HCT116 (cell line): ENCODE data around the gene CIITA. TPM values are rescaled to one million over a fixed set of nuclear protein-coding genes. Genes with fewer than 3 reads are reported as not detected.

Experiments
- ATAC-seq: fragments of 200-7000 bp; cut with Tn5 transposase; 2 replicates; pipeline ENCODE4 v1.9.1; 2020; ENCODE audit warnings: mild to moderate bottlenecking, moderate library complexity
- BruUV-seq: library from RNA; stranded (reverse); fragments of 400-500 nt; replicated peaks from 2 replicates; lab custom pipeline; 2021; lab: Mats Ljungman, UMichigan
- CTCF ChIA-PET: fragments of 300-600 bp; sonication (Branson Sonifier 250); formaldehyde crosslinking; loops from one replicate; lab custom pipeline; 2021; ENCODE audit warnings: antibody characterized with exemption; lab: Charles Lee
- POLR2A ChIA-PET: fragments of 300-600, 350-600 bp; sonication (Branson Sonifier 250); formaldehyde crosslinking; loops from one replicate; lab custom pipeline; 2021; ENCODE audit warnings: antibody characterized with exemption; lab: Charles Lee
- RAD21 ChIA-PET, 2 experiments: fragments of 300-600 bp; sonication (Branson Sonifier 250); formaldehyde crosslinking; loops; one replicate each; lab custom pipeline; 2023; ENCODE audit warnings: low total read pairs in 2 of 2; ENCODE audit not compliant: uncharacterized antibody in 2 of 2, unreplicated experiment in 2 of 2, low non-redundant PET in 1 of 2; lab: Charles Lee
- DNase-seq: peaks from one replicate; pipeline ENCODE4 v3.0.0-alpha.2; 2010; ENCODE audit warnings: low read depth, low spot score
- H2AFZ ChIP-seq: fragments of 200-600 bp; shearing (Covaris generic), sonication (generic); 2 replicates; pipeline ENCODE4 v1.6.1; 2017; ENCODE audit warnings: low read depth, mixed run types, mixed read lengths, antibody characterized with exemption, low read length; ENCODE audit not compliant: poor library complexity, severe bottlenecking
- H3K27ac ChIP-seq: 2 replicates; pipeline ENCODE4 v1.5.1; 2012; ENCODE audit warnings: low read depth, low read length
- H3K27me3 ChIP-seq: fragments of 200-600 bp; sonication (generic); 2 replicates; pipeline ENCODE4 v1.6.1; 2016; ENCODE audit warnings: mixed run types, low read length, mixed read lengths; ENCODE audit not compliant: insufficient read depth
- H3K36me3 ChIP-seq, 2 experiments: fragments of 200-500 bp in 1 of 2; fragments of 200-600 bp in 1 of 2; sonication (Bioruptor generic) in 1 of 2; sonication (generic) in 1 of 2; 2 replicates each; pipeline versions ENCODE4 v1.5.1 to v1.6.1; 2014 to 2016; ENCODE audit warnings: low read length in 2 of 2, inconsistent platforms in 1 of 2, mixed read lengths in 1 of 2, mixed run types in 1 of 2; ENCODE audit not compliant: insufficient read depth in 2 of 2, control insufficient read depth in 1 of 2
- H3K4me1 ChIP-seq, 2 experiments: fragments of 200-600 bp in 1 of 2; sonication (generic) in 1 of 2; 2 replicates each; pipeline versions ENCODE4 v1.5.1 to v1.6.1; 2012 to 2017; ENCODE audit warnings: low read length in 2 of 2, inconsistent platforms in 1 of 2, mild to moderate bottlenecking in 1 of 2, mixed read lengths in 1 of 2, mixed run types in 1 of 2, moderate library complexity in 1 of 2; ENCODE audit not compliant: insufficient read depth in 2 of 2, control insufficient read depth in 1 of 2
- H3K4me2 ChIP-seq: fragments of 200-600 bp; sonication (generic); 2 replicates; pipeline ENCODE4 v1.6.1; 2017; ENCODE audit warnings: mixed run types, low read length, mixed read lengths
- H3K4me3 ChIP-seq, 2 experiments: fragments of 200-600 bp in 1 of 2; sonication (generic) in 1 of 2; replicated peaks in 1 of 2; 2 replicates each; pipeline ENCODE4 v1.5.1; 2011 to 2016; ENCODE audit warnings: low read length in 2 of 2, control low read depth in 1 of 2, low read depth in 1 of 2, mild to moderate bottlenecking in 1 of 2, mixed read lengths in 1 of 2, mixed run types in 1 of 2
- H3K79me2 ChIP-seq: fragments of 200-600 bp; sonication (generic); 2 replicates; pipeline ENCODE4 v1.6.1; 2017; ENCODE audit warnings: mild to moderate bottlenecking, mixed run types, low read length, moderate library complexity, mixed read lengths; ENCODE audit not compliant: insufficient read depth
- H3K9ac ChIP-seq: fragments of 200-600 bp; sonication (generic); 2 replicates; pipeline ENCODE4 v1.6.1; 2016; ENCODE audit warnings: low read length, mixed read lengths
- H3K9me2 ChIP-seq: fragments of 200-600 bp; sonication (generic), shearing (Covaris generic); 2 replicates; pipeline ENCODE4 v1.6.1; 2017; ENCODE audit warnings: mixed run types, mild to moderate bottlenecking, moderate library complexity; ENCODE audit not compliant: insufficient read depth
- H3K9me3 ChIP-seq, 2 experiments: fragments of 200-500 bp in 1 of 2; fragments of 200-600 bp in 1 of 2; sonication (Bioruptor generic) in 1 of 2; sonication (generic) in 1 of 2; 2 replicates each; pipeline ENCODE4 v1.6.1; 2014 to 2017; ENCODE audit warnings: low read length in 2 of 2, mixed read lengths in 2 of 2, inconsistent platforms in 1 of 2, low read depth in 1 of 2, mild to moderate bottlenecking in 1 of 2, mixed run types in 1 of 2, moderate library complexity in 1 of 2; ENCODE audit not compliant: control insufficient read depth in 1 of 2, insufficient read depth in 1 of 2
- H4K20me1 ChIP-seq: fragments of 200-600 bp; sonication (generic), shearing (Covaris generic); 2 replicates; pipeline ENCODE4 v1.6.1; 2017; ENCODE audit warnings: mixed run types, mild to moderate bottlenecking, moderate library complexity; ENCODE audit not compliant: insufficient read depth
- CBX3 ChIP-seq: IDR thresholded peaks from 2 replicates; pipeline ENCODE4 v1.6.1; 2012; ENCODE audit warnings: low read depth
- CEBPB ChIP-seq: IDR thresholded peaks from 2 replicates; pipeline ENCODE4 v1.6.1; 2012; ENCODE audit warnings: low read depth
- EGR1 ChIP-seq: IDR thresholded peaks from 2 replicates; pipeline ENCODE4 v1.6.1; 2012; ENCODE audit warnings: low read depth
- ELF1 ChIP-seq: IDR thresholded peaks from 2 replicates; pipeline ENCODE4 v1.6.1; 2012; ENCODE audit warnings: low read depth, borderline replicate concordance
- EZH2 ChIP-seq: fragments of 200-600 bp; sonication (generic); IDR thresholded peaks from 2 replicates; pipeline ENCODE4 v1.6.1; 2017; ENCODE audit warnings: antibody characterized with exemption, mixed run types
- EZH2phosphoT487 ChIP-seq: fragments of 200-600 bp; IDR thresholded peaks from 2 replicates; pipeline ENCODE4 v1.6.1; 2018; ENCODE audit warnings: antibody characterized with exemption, borderline replicate concordance
- FOSL1 ChIP-seq: IDR thresholded peaks from 2 replicates; pipeline ENCODE4 v1.6.1; 2012; ENCODE audit warnings: low read depth
- JUND ChIP-seq: IDR thresholded peaks from 2 replicates; pipeline ENCODE4 v1.6.1; 2012
- POLR2AphosphoS5 ChIP-seq: IDR thresholded peaks from 2 replicates; pipeline ENCODE4 v1.6.1; 2011; ENCODE audit warnings: mild to moderate bottlenecking, low read depth, low read length, moderate library complexity
- RAD21 ChIP-seq: IDR thresholded peaks from 2 replicates; pipeline ENCODE4 v1.6.1; 2012; ENCODE audit warnings: low read depth, mild to moderate bottlenecking
- SP1 ChIP-seq: IDR thresholded peaks from 2 replicates; pipeline ENCODE4 v1.6.1; 2012; ENCODE audit warnings: low read depth
- SRF ChIP-seq: IDR thresholded peaks from 2 replicates; pipeline ENCODE4 v1.6.1; 2012; ENCODE audit warnings: low read depth
- TCF7L2 ChIP-seq: IDR thresholded peaks from 2 replicates; pipeline ENCODE4 v1.7.0; 2011; ENCODE audit warnings: borderline replicate concordance, inconsistent platforms; ENCODE audit not compliant: insufficient read depth, insufficient read length; ENCODE audit errors: extremely low read depth
- YY1 ChIP-seq: IDR thresholded peaks from 2 replicates; pipeline ENCODE4 v1.6.1; 2011; ENCODE audit warnings: low read length, low read depth, moderate library complexity, mild to moderate bottlenecking; ENCODE audit not compliant: insufficient replicate concordance; ENCODE audit errors: extremely low read depth
- ZNF274 ChIP-seq: fragments of 200-500 bp; sonication (Bioruptor generic); IDR thresholded peaks from 2 replicates; pipeline ENCODE4 v1.6.1; 2014; ENCODE audit warnings: mild to moderate bottlenecking, low read depth, low read length, inconsistent platforms
- intact Hi-C: fragments of 100-400 bp; cut with micrococcal nuclease; formaldehyde crosslinking; loops from 2 replicates; pipeline ENCODE4 v1.10.0; 2022
- total RNA-seq: library from RNA; stranded (reverse); gene quantifications from one replicate; pipeline ENCODE4 v1.2.1, GENCODE V29; 2021; ENCODE audit not compliant: unreplicated experiment
- TF ChIP-seq, protein P1 (sequence below): IDR thresholded peaks from 2 replicates; pipeline ENCODE4 v1.6.1; 2012
- TF ChIP-seq, protein P2 (sequence below): IDR thresholded peaks from 2 replicates; pipeline ENCODE4 v1.6.1; 2011; ENCODE audit warnings: mild to moderate bottlenecking, low read length, moderate library complexity; ENCODE audit not compliant: insufficient replicate concordance; ENCODE audit errors: extremely low read depth
- TF ChIP-seq, protein P3 (sequence below): IDR thresholded peaks from 2 replicates; pipeline ENCODE4 v1.6.1; 2012; ENCODE audit warnings: low read depth

Gene CIITA
- total RNA-seq, 1 experiment from 2014 or later: 0.25 TPM

DNA sequence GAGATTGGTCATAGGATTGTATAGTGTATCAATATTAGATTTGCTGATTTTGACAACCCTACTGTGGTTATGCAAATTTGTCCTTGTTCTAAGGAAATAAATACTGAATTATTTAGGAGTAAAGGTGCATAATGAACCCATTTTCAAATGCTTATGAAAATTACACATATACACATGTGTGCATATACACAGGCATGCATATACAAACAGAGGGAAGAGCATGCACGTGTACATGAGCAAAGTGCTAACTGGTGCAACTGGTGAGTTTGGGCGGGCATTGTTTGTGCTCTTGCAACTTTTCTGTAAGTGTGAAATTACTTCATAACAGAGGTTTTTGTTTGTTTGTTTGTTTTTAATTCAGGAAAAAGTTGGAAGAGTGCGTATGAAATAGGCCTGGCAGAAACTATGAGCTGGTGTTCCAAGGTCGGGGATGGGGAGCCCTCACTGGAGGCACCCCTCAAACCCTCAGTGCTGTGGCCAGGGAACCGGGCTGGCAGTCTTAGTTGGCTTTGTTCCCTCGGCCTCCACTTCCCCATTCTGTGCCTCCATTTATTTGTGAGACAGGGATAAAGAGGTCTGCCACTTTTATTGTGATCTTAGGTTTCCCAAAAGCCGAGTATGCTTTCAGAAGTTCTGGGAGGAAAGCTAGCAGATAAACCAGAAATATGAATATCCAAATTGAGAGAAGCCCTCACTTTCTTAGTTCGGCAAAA, 59.4 kb downstream of the CIITA start:
- intact Hi-C loops: no loop called here
- DNase-seq (no peak), ATAC-seq (no peak)
- Histone ChIP-seq H3K4me1 (peaks cover 6 to 11% of the 10 kb centered on the region in 2 experiments), H3K79me2 (peaks cover 87% of the 10 kb centered on the region), H3K4me3 (no peak overlapping the region), H2AFZ (no peak overlapping the region), H3K36me3 (peaks cover 12 to 45% of the 10 kb centered on the region in 2 experiments; a peak in 3 of 4 replicates), H3K4me2 (no peak overlapping the region), H4K20me1 (0 out of 2 replicates have a peak, but pooled peaks cover 7% of the 10 kb centered on the region), H3K27ac (no peak overlapping the region), H3K9me3 (no peaks in the 10 kb centered on the region), H3K9ac (no peak overlapping the region), H3K9me2 (no peaks in the 10 kb centered on the region), H3K27me3 (no peaks in the 10 kb centered on the region)
- ChIA-PET RAD21 (no interaction called here), CTCF (no interaction called here), POLR2A (no interaction called here)
- no peak for TF ChIP-seq SRF
- no peak for TF ChIP-seq EGR1
- TF ChIP-seq ELF1: no peak
- TF ChIP-seq JUND: no peak
- no peak for TF ChIP-seq TCF7L2
- no peak for TF ChIP-seq SP1
- TF ChIP-seq CEBPB: no peak
- no peak for TF ChIP-seq ZNF274
- TF ChIP-seq RAD21: no peak
- TF ChIP-seq, protein P1, sequence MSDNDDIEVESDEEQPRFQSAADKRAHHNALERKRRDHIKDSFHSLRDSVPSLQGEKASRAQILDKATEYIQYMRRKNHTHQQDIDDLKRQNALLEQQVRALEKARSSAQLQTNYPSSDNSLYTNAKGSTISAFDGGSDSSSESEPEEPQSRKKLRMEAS: no peak
- TF ChIP-seq EZH2: no peak
- TF ChIP-seq CBX3: no peak
- no peak for TF ChIP-seq EZH2phosphoT487
- TF ChIP-seq YY1: no peak
- TF ChIP-seq, protein P2, sequence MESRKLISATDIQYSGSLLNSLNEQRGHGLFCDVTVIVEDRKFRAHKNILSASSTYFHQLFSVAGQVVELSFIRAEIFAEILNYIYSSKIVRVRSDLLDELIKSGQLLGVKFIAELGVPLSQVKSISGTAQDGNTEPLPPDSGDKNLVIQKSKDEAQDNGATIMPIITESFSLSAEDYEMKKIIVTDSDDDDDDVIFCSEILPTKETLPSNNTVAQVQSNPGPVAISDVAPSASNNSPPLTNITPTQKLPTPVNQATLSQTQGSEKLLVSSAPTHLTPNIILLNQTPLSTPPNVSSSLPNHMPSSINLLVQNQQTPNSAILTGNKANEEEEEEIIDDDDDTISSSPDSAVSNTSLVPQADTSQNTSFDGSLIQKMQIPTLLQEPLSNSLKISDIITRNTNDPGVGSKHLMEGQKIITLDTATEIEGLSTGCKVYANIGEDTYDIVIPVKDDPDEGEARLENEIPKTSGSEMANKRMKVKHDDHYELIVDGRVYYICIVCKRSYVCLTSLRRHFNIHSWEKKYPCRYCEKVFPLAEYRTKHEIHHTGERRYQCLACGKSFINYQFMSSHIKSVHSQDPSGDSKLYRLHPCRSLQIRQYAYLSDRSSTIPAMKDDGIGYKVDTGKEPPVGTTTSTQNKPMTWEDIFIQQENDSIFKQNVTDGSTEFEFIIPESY: no peak
- TF ChIP-seq POLR2AphosphoS5: no peak
- TF ChIP-seq, protein P3, sequence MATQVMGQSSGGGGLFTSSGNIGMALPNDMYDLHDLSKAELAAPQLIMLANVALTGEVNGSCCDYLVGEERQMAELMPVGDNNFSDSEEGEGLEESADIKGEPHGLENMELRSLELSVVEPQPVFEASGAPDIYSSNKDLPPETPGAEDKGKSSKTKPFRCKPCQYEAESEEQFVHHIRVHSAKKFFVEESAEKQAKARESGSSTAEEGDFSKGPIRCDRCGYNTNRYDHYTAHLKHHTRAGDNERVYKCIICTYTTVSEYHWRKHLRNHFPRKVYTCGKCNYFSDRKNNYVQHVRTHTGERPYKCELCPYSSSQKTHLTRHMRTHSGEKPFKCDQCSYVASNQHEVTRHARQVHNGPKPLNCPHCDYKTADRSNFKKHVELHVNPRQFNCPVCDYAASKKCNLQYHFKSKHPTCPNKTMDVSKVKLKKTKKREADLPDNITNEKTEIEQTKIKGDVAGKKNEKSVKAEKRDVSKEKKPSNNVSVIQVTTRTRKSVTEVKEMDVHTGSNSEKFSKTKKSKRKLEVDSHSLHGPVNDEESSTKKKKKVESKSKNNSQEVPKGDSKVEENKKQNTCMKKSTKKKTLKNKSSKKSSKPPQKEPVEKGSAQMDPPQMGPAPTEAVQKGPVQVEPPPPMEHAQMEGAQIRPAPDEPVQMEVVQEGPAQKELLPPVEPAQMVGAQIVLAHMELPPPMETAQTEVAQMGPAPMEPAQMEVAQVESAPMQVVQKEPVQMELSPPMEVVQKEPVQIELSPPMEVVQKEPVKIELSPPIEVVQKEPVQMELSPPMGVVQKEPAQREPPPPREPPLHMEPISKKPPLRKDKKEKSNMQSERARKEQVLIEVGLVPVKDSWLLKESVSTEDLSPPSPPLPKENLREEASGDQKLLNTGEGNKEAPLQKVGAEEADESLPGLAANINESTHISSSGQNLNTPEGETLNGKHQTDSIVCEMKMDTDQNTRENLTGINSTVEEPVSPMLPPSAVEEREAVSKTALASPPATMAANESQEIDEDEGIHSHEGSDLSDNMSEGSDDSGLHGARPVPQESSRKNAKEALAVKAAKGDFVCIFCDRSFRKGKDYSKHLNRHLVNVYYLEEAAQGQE: no peak
- no peak for TF ChIP-seq FOSL1
- no TSS peak for BruUV-seq
